CD4-positive, alpha-beta T cell (primary cell): ENCODE measurements around the gene STK32C. TPM values are rescaled to one million over a fixed set of nuclear protein-coding genes. Genes with fewer than 3 reads are reported as not detected.

Experiments used
- ATAC-seq: fragments of 200-7000 bp; cut with Tn5 transposase; one replicate; pipeline ENCODE4 v1.10.0; 2022; ENCODE audit warnings: mild to moderate bottlenecking; ENCODE audit not compliant: poor library complexity
- CTCF ChIA-PET: fragments of 350-600 bp; sonication (Branson Sonifier 250); formaldehyde crosslinking; loops from one replicate; lab custom pipeline; 2021; ENCODE audit warnings: antibody characterized with exemption, inconsistent platforms; lab: Charles Lee
- POLR2A ChIA-PET: fragments of 350-600 bp; sonication (Branson Sonifier 250); formaldehyde crosslinking; loops from one replicate; lab custom pipeline; 2021; ENCODE audit warnings: antibody characterized with exemption, inconsistent platforms; lab: Charles Lee
- DNase-seq, 14 experiments: peaks; one replicate each; pipeline ENCODE4 v3.0.0-alpha.2; 2013 to 2020; ENCODE audit warnings: mixed read lengths in 2 of 14
- H3K27ac ChIP-seq, 2 donors: one replicate each; pipeline versions ENCODE4 v1.5.1 to v1.7.0; 2013; ENCODE audit warnings: low read length in 2 of 2, low read depth in 1 of 2, mild to moderate bottlenecking in 1 of 2
- H3K27me3 ChIP-seq, 2 experiments: 1 replicate in 1 of 2; 2 replicates in 1 of 2; pipeline versions ENCODE4 v1.6.1 to v1.7.0; 2013; ENCODE audit warnings: low read length in 2 of 2, control low read depth in 1 of 2, mild to moderate bottlenecking in 1 of 2, moderate library complexity in 1 of 2; ENCODE audit not compliant: insufficient read depth in 2 of 2, control insufficient read depth in 1 of 2
- H3K36me3 ChIP-seq: one replicate; pipeline ENCODE4 v1.6.1; 2013; ENCODE audit warnings: low read length, control low read depth; ENCODE audit not compliant: insufficient read depth
- H3K4me1 ChIP-seq: one replicate; pipeline ENCODE4 v1.6.1; 2013; ENCODE audit warnings: low read length, control low read depth; ENCODE audit not compliant: insufficient read depth
- H3K4me3 ChIP-seq: one replicate; pipeline ENCODE4 v1.5.1; 2013; ENCODE audit warnings: mild to moderate bottlenecking, low read length, moderate library complexity
- H3K9me3 ChIP-seq, 2 experiments: 1 replicate in 1 of 2; 2 replicates in 1 of 2; pipeline versions ENCODE4 v1.6.1 to v1.7.0; 2013; ENCODE audit warnings: low read length in 2 of 2, mild to moderate bottlenecking in 2 of 2, control low read depth in 1 of 2, moderate library complexity in 1 of 2; ENCODE audit not compliant: control insufficient read depth in 1 of 2, insufficient read depth in 1 of 2
- H3K27ac Mint-ChIP-seq: one replicate; pipeline ENCODE4 v1.8.0; 2020; ENCODE audit warnings: mixed read lengths
- H3K27me3 Mint-ChIP-seq: one replicate; pipeline ENCODE4 v1.8.0; 2021; ENCODE audit warnings: mixed read lengths
- H3K36me3 Mint-ChIP-seq: one replicate; pipeline ENCODE4 v1.8.0; 2021; ENCODE audit warnings: low read depth, mixed read lengths
- H3K4me1 Mint-ChIP-seq: one replicate; pipeline ENCODE4 v1.8.0; 2021; ENCODE audit warnings: low read depth, mixed read lengths
- H3K4me3 Mint-ChIP-seq: one replicate; pipeline ENCODE4 v1.8.0; 2020; ENCODE audit warnings: mild to moderate bottlenecking, mixed read lengths
- H3K9me3 Mint-ChIP-seq: one replicate; pipeline ENCODE4 v1.8.0; 2020; ENCODE audit warnings: mixed read lengths
- CTCF ChIP-seq: fragments of 200-600 bp; IDR thresholded peaks from one replicate; pipeline ENCODE4 v1.8.0; 2022; ENCODE audit warnings: antibody characterized with exemption, mild to moderate bottlenecking
- intact Hi-C, 2 experiments: fragments of 100-400 bp; cut with DNase I in 1 of 2; cut with micrococcal nuclease in 1 of 2; formaldehyde crosslinking; loops; one replicate each; pipeline versions ENCODE4 v1.15.1 to v1.9.0; 2023 to 2025; cut with DNase I, micrococcal nuclease
- total RNA-seq, 174 experiments: library from RNA in 2 of 174; stranded (reverse) in 2 of 174; gene quantifications; one replicate each; pipeline ENCODE4 v1.2.3 and lab custom pipeline; 2021 to 2026

The STK32C gene
- total RNA-seq, 2 experiments from 2014 or later = 4.9 to 5.2 TPM

- Mint-ChIP-seq H3K36me3 (no peaks in the 10 kb centered on the region), H3K4me1 (peaks cover 9% of the 10 kb centered on the region), H3K4me3 (no peak overlapping the region), H3K27ac (no peak overlapping the region), H3K9me3 (no peaks in the 10 kb centered on the region), H3K27me3 (no peaks in the 10 kb centered on the region)
- Histone ChIP-seq H3K9me3 (peaks cover 0 to 7% of the 10 kb centered on the region in 2 experiments), H3K27ac (no peak overlapping the region), H3K36me3 (no peaks in the 10 kb centered on the region), H3K4me1 (peaks cover 26% of the 10 kb centered on the region), H3K27me3 (no peaks in the 10 kb centered on the region), H3K4me3 (no peak overlapping the region)
- ChIA-PET CTCF (no interaction called here), POLR2A (no interaction called here)
- DNase-seq (no peak), ATAC-seq (no peak)
- intact Hi-C loops = no loop called here
- TF ChIP-seq CTCF = no peak
These were observed 49.8 kb downstream of the STK32C start for GRCh38 chr10:132257907-132258306.

GRCh38 chr10:132257271-132257670, 50.5 kb downstream of the STK32C start:
- peak; percentile 44 for ATAC-seq
- H3K4me3 ChIP-seq = no peak overlapping the region
- no peaks in the 10 kb centered on the region for H3K27me3 Mint-ChIP-seq
- CTCF ChIA-PET = no interaction called here
- H3K36me3 Mint-ChIP-seq = no peaks in the 10 kb centered on the region
- no peaks in the 10 kb centered on the region for H3K36me3 ChIP-seq
- H3K27me3 ChIP-seq = no peaks in the 10 kb centered on the region
- H3K9me3 Mint-ChIP-seq = no peaks in the 10 kb centered on the region
- intact Hi-C loops = no loop called here
- no peak overlapping the region for H3K27ac ChIP-seq
- peaks cover 26% of the 10 kb centered on the region for H3K4me1 ChIP-seq
- peaks cover 9% of the 10 kb centered on the region for H3K4me1 Mint-ChIP-seq
- POLR2A ChIA-PET = no interaction called here
- TF ChIP-seq CTCF = no peak
- peak in 2 of 14 experiments; percentile 36 to 45 for DNase-seq
- H3K9me3 ChIP-seq = peaks cover 0 to 7% of the 10 kb centered on the region in 2 experiments
- H3K4me3 Mint-ChIP-seq = no peak overlapping the region
- no peak overlapping the region for H3K27ac Mint-ChIP-seq

DNA sequence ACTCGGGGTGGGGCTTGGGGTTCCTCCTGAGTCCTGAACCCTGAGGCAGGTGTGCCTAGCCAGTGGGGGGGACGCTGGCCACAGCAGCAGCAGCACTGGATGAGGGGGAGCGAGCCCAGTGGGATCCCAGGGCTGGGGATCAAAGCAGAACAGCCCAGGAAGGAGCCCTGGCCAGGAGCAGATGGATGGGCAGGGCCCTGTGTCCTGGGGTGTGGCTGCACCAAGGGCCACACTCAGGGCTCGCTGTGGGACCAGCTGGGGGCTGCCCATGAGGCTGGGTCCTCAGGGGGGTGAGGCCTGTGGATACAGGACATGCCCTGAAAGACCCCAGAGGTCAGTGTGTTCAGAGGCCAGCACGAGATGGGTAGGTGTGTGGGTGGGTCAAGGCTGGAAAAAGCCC, 50.9 kb downstream of the STK32C start:
- H3K27me3 ChIP-seq = no peaks in the 10 kb centered on the region
- peaks cover 9% of the 10 kb centered on the region for H3K4me1 Mint-ChIP-seq
- CTCF ChIA-PET = no interaction called here
- no peaks in the 10 kb centered on the region for H3K9me3 Mint-ChIP-seq
- POLR2A ChIA-PET = no interaction called here
- no peaks in the 10 kb centered on the region for H3K27me3 Mint-ChIP-seq
- no peaks in the 10 kb centered on the region for H3K36me3 ChIP-seq
- no peak overlapping the region for H3K27ac ChIP-seq
- intact Hi-C loops = no loop called here
- H3K4me3 ChIP-seq = no peak overlapping the region
- no peak overlapping the region for H3K27ac Mint-ChIP-seq
- peaks cover 26% of the 10 kb centered on the region for H3K4me1 ChIP-seq
- no peak for TF ChIP-seq CTCF
- H3K36me3 Mint-ChIP-seq = no peaks in the 10 kb centered on the region
- DNase-seq (no peak), ATAC-seq (no peak)
- H3K9me3 ChIP-seq = peaks cover 0 to 7% of the 10 kb centered on the region in 2 experiments
- H3K4me3 Mint-ChIP-seq = no peak overlapping the region
